Body of pancreas (tissue), 4 donors: ENCODE measurements around the gene ALPP.

Source experiments
- CTCF ChIP-seq, 7 experiments: fragments of 450-650 bp in 4 of 7; fragments of 200-600 bp in 3 of 7; sonication (generic) in 3 of 7; IDR thresholded peaks; one replicate each; pipeline ENCODE4 v1.5.1; 2016 to 2019; ENCODE audit warnings: antibody characterized with exemption in 7 of 7
- POLR2A ChIP-seq, 3 donors: fragments of 450-650 bp; IDR thresholded peaks; one replicate each; pipeline ENCODE4 v1.6.1; 2016; ENCODE audit warnings: antibody characterized with exemption in 3 of 3, mild to moderate bottlenecking in 2 of 3

DNA sequence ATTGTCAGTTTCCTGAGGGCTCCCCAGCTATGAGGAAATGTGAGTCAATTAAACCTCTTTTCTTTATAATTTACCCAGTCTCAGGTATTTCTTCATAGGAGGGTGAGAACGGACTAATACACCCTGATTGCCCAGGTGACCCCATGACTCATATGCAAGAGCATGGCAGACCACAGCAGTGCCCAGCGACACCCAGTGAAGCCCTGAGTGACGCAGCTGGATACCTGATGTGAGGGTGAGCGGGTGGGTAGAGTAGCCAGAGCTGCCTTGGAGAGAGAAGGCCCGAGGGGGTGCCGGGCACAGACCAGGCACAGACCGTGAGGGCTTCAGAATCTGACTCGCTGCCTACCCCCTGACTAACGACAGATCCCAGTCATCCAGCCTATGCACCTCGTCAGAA is 43.5 kb downstream of the ALPP start:
- TF ChIP-seq POLR2A (IDR thresholded peaks at IDR 0.05) (no peak), CTCF (IDR thresholded peaks at IDR 0.05) (no peak)
